Activated naive CD4-positive, alpha-beta T cell (primary cell): ENCODE measurements around the gene NUP54.
A peak's percentile ranks its signal among the peaks of the same experiment; 100 is the strongest.

Source experiments
- DNase-seq, 4 experiments: peaks; one replicate each; lab custom pipeline; 2025; lab: John Stamatoyannopoulos, UW

Gene NUP54

DNA sequence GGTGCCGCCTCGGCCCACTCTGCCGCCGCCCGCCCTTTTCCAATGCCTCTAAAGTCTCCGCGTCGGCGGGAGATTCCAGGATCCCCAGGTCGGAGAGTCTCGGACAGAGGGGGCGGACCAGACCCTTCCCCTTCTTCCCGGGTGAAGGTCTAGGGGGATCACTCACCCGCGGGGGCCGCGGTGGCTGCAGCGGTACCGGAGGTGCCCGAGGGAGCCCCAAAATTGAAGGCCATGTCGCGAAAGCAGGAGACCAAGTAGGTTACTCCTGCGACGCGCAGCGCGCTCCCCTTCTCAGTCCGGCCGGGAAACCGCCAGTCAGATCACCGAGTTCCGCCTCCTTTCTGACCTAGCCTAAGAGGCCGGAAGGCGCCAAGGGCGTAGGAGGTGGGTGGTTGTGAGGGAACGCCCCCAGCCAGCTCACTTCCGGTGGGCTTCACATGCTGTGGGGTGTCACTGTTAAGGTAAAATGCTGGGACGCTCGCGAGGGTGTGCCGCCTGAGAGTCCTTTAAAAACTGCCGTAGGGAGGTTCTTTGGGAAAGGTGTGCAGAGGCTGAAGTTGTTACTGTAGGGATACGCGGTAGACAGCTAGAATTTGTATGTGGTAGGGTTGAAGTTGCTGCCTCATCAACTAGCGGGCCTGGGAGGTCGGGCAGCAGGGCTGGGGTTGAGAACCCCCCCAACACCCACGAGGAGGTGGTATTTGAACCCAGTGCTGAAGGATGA lies at the start of gene NUP54:
Gene NUP54 (minus strand): TSS at position 256 of the 724 bp plus-strand sequence. CDS start 23 bp downstream, at position 233.
- peak; percentile 83 to 91 (median 90) for DNase-seq

DNA sequence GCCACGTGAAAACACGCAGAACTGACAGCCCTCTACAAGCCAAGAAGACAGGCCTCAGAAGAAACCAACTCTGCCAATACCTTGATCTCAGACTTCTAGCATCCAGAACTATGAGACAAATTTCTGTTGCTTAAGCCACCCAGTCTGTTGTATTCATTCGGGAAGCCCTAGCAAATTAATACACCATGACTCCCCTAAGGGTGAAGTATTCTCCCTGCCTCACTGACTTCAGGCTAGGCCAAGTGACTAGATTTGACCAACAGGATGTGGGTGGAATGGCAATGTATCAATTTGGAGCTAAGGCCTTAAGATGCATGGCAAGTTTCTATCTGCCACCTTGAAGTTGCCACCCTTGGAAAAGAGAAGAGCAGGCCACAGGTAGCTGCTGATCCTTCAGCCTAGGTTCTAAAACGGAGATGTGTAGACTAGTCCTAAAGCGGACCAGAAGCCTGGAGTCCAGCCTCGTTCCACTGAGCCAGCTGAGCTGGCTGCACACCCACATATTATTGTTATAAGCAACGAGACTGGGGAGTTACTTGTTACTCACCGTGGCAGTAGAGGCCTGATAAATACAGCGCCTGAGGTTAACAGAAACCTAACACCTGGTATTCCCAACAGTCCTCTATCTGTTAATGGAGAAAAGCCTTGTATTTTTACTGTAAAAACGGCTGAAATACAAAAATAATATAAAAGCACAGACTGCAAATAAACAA lies 49.0 kb upstream of the NUP54 start:
- DNase-seq = no peak

DNA sequence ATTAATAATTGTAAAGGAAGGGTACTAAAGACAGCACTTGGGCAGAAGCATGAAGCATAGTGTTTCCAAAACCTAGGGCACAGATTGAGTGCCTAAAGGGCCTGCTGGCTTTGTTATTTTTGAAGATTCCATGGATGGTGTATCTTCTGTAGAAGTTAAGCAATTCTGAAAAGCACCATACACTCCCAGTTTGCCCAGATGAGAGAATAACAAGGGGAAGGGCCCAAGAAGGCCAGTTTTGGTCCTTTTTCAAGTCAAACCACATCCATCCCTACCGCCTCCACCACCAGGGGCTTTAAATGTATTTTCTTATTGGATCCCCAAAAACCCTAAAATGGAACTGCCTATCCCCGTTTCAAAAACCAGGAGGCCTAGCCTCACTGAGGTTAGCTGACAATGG lies 48.2 kb upstream of the NUP54 start:
- DNase-seq = no peak

- DNase-seq = no peak
These were observed 47.1 kb upstream of the NUP54 start for GRCh38 chr4:76195326-76195725.

GRCh38 chr4:76194325-76194724 lies 46.1 kb upstream of the NUP54 start:
- DNase-seq = no peak

DNA sequence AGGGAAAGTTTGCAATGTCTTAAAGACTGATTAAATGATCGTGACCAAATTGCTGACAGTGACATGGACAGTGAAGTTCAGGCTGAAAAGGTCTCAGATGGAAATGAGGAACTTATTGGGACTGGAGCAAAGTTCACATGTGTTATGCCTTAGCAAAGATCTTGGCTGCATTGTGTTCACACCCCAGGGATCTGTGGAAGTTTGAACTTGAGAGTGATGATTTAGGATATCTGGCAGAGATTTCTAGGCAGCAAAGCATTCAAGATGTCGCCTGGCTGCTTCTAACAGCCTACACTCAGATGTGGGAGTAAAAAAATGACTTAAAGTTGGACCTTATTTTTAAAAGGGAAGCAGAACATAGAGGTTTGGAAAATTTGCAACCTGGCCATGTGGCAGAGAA lies 44.0 kb upstream of the NUP54 start:
- no peak for DNase-seq

GRCh38 chr4:76188557-76188956 lies 40.4 kb upstream of the NUP54 start:
- DNase-seq = no peak

DNA sequence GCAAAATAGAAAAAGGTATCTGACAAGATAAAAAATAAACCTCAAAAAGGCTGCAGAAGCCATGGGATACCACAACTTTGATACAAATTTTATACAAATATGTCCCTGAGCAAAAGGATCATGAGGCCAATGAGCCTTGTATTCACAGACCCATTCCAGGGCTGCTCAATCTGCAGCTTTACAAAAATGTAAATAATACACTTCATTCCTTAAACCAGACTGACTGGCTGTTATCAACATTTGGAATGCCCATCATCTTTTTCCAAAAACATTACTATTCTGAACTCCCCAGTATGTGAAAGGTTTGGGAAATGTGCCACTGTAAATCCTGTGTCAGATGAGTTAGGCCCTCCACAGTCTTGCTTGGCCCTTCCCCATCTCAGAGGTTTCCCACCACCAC lies 40.0 kb upstream of the NUP54 start:
- no peak for DNase-seq

GRCh38 chr4:76187152-76187551 lies 39.0 kb upstream of the NUP54 start:
- no peak for DNase-seq

DNA sequence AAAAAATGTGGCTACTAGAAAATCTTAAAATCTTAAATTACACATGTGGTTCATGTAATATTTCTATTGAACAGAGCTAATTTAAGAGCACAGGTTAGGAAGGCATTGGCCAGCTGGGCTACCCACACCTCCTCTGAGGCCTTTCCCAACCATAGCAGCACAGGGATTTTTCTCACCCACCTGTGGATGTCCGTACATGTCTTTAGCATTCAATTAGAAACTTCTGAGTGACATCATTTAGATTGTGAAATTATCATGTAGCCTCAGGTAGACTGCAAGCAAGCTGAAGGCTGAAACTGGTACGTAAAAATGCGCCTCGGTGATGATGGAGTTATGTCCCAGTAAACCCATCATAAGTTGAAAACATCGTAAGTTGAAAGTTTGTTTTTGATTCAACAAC lies 34.3 kb upstream of the NUP54 start:
- no peak for DNase-seq

GRCh38 chr4:76179398-76180318 lies 31.5 kb upstream of the NUP54 start:
- peak; percentile 61 to 73 (median 69) for DNase-seq

DNA sequence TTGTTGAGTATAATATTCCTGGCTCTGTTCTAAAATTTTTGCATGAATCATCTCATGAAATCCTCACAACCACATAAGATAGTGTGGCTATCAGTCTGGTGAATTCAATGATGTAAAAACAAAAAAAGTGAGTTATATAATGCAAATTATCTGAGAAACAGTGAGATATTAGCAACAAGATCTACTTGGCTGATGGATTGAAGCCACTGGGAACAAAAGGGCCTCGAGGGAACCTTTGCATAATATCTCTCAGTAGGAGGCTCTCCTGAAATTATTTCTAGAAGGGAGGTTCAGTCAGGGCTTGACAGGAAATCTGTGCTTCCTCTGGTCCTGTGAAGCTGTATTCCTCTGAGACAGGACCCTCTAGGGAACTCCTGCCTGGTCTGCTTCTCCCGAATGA lies 30.1 kb upstream of the NUP54 start:
- no peak for DNase-seq

- DNase-seq = no peak
These were observed 29.5 kb upstream of the NUP54 start for GRCh38 chr4:76177709-76178108.

DNA sequence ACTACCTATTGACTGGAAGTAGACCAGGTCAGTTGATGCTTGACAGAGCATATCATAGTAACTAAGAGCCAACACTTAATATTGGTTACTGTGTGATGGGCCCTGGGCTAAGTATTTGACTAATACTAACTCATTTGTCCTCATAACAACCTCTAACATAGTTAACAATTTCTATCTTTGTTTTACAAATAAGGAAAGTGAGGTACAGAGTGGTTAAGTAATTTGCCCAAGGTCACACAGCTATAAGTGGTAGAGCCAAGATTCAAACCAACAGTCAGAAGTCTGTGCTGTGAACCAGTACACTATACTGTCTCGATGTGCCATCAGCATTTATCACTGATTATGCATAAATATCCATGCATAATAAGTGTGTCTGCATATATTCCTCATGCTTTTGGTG lies 27.1 kb upstream of the NUP54 start:
- DNase-seq = no peak

DNA sequence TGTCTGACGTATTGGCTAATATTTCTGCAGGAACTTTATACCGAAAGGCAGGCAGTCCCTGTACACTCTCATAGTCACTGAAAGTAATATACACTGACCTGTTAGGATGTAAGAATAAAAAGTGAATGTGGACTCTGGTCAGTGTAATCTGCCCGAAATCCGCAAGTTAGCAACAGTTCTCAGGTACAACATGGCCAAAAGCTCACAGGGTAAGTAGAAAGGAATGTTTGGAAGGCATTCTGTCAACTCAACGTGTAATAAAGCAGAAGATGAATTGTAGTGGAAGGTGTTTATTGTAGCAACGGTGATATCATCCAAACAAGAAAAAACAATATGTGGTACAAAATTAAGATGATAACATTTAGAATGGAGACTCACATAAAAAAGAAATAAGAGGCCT lies 26.0 kb upstream of the NUP54 start:
- DNase-seq = no peak

- DNase-seq = no peak
These were observed 20.5 kb upstream of the NUP54 start for GRCh38 chr4:76168688-76169087.

DNA sequence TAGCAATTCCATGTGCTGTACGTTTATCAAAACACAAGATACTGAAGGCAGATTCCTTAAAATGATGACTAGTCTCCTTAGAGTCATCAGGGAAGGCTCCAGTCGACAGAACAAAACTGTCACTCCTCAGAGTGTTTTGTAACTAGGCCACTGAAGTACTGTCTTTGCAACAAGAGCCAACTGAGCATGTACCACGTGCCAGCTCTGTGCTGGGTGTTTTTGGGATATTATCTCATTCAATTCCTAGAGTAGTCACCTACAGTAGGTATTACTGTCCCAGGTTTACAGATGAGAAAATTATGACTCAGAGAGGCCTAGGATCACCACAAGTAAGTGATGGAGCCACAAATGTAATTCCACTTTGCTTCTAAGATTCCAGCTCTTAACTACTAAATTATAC lies 18.3 kb upstream of the NUP54 start:
- DNase-seq = no peak

- no peak for DNase-seq
These were observed 12.2 kb upstream of the NUP54 start for GRCh38 chr4:76160355-76160754.

DNA sequence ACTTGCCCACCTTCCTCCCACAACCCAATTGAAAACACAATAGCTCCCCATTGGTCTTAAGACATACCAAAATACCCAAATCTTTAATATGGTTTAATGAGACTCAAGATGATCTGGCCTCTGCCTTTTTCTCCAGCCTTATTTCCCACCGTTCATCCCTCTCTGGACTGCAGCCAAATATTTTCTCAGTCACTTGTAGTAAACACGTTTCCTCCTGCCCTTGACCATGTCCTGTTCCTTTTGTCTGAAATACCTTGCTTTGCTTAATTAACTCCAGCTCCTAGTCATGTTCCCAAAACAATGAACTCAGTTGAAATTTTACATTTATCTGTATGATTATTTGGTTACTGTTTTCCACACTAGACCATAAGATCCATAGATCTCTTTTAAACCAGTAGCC lies 8.4 kb upstream of the NUP54 start:
- DNase-seq = no peak

GRCh38 chr4:76155979-76156378 lies 7.8 kb upstream of the NUP54 start:
- no peak for DNase-seq

GRCh38 chr4:76153356-76153755 lies 5.2 kb upstream of the NUP54 start:
- DNase-seq = no peak

- DNase-seq = peak in 2 of 4 experiments; percentile 14 to 31
These were observed 599 bp downstream of the NUP54 start for GRCh38 chr4:76147454-76148141.
